GM12892 (cell line): ENCODE measurements around the gene RIN3.

ENCODE experiments used
- POLR2A ChIP-seq: IDR thresholded peaks from 2 replicates; pipeline ENCODE4 v1.6.1; 2011; ENCODE audit warnings: low read depth, low read length, control low read depth
- POLR2AphosphoS5 ChIP-seq: IDR thresholded peaks from 2 replicates; pipeline ENCODE4 v1.6.1; 2011; ENCODE audit warnings: low read depth, low read length, control low read depth
- TAF1 ChIP-seq: IDR thresholded peaks from 2 replicates; pipeline ENCODE4 v1.6.1; 2011; ENCODE audit warnings: low read depth, mild to moderate bottlenecking, control low read depth, low read length, borderline replicate concordance

DNA sequence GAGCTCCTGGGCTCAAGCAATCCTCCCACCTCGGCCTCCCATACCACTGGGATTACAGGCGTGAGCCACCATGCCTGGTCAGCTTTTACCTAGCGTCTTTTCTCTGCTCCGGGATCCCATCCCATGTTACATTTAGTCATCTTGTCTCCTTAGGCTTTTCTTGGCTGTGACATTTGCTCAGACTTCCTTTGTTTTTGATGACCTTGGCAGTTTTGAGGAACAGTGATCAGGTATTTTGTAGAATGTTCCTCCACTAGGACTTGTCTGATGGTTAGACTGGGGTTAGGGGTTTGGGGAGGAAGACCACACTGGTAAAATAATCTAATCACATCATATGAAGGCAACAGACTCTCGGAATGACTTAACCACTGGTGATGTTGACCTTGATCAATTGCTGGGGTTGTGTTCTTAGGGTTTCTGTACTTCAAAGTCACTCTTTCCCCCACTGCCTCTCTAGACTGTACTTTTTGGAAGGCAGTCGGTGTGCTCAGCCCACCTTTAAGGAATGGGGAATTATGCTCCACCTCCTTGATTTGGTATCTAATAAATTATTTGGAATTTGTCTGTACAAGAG, 48.4 kb downstream of the RIN3 start:
- TF ChIP-seq POLR2AphosphoS5: no peak
- TF ChIP-seq POLR2A: no peak
- no peak for TF ChIP-seq TAF1
